GM12878 (cell line): ENCODE data around the gene OTOP3. TPM values are rescaled to one million over a fixed set of nuclear protein-coding genes. Genes with fewer than 3 reads are reported as not detected.

Experiments
- ATAC-seq: fragments of 200-7000 bp; cut with Tn5 transposase; 3 replicates; pipeline ENCODE4 v1.9.1; 2020; ENCODE audit warnings: mild to moderate bottlenecking, moderate library complexity
- BruUV-seq: library from RNA; stranded (reverse); fragments of 400-500 nt; replicated peaks from 2 replicates; lab custom pipeline; 2021; lab: Mats Ljungman, UMichigan
- CTCF ChIA-PET: fragments of 300-600 bp; sonication (Branson Sonifier 250); formaldehyde crosslinking; extraction: SDS; loops from one replicate; lab custom pipeline; 2021; ENCODE audit warnings: inconsistent platforms; lab: Yijun Ruan, JAX
- POLR2A ChIA-PET: fragments of 350-600 bp; formaldehyde crosslinking; extraction: SDS; loops from one replicate; lab custom pipeline; 2021; ENCODE audit warnings: inconsistent platforms; lab: Charles Lee
- RAD21 ChIA-PET: fragments of 300-600 bp; sonication (Branson Sonifier 250); formaldehyde crosslinking; loops from one replicate; lab custom pipeline; 2023; ENCODE audit warnings: antibody characterized with exemption; ENCODE audit not compliant: unreplicated experiment; lab: Charles Lee
- SMC1A ChIA-PET: fragments of 300-600 bp; sonication (Branson Sonifier 250); formaldehyde crosslinking; loops from one replicate; lab custom pipeline; 2023; ENCODE audit not compliant: unreplicated experiment, uncharacterized antibody; lab: Charles Lee
- DNase-seq: peaks from one replicate; pipeline ENCODE4 v3.0.0-alpha.2; 2011; ENCODE audit warnings: low read depth, low spot score
- FAIRE-seq: peaks from 3 replicates; lab custom pipeline; 2011; peaks lifted over from hg19 to GRCh38; lab: Jason Lieb, UNC
- H2AFZ ChIP-seq: 2 replicates; pipeline ENCODE4 v1.6.0; 2011; ENCODE audit warnings: low read depth, low read length, control low read depth; ENCODE audit not compliant: control insufficient read depth
- H3K27ac ChIP-seq: 2 replicates; pipeline ENCODE4 v1.5.1; 2011; ENCODE audit warnings: control low read depth; ENCODE audit not compliant: control insufficient read depth, insufficient read depth
- H3K27me3 ChIP-seq, 2 experiments: replicated peaks in 1 of 2; 2 replicates each; pipeline versions ENCODE4 v1.6.0 to v1.6.1; 2011; ENCODE audit warnings: low read length in 1 of 2; ENCODE audit not compliant: control insufficient read depth in 2 of 2, insufficient read depth in 2 of 2
- H3K36me3 ChIP-seq, 2 experiments: 2 replicates each; pipeline ENCODE4 v1.5.1; 2011; ENCODE audit warnings: low read length in 1 of 2; ENCODE audit not compliant: control insufficient read depth in 2 of 2, insufficient read depth in 2 of 2
- H3K4me1 ChIP-seq: 2 replicates; pipeline ENCODE4 v1.6.1; 2011; ENCODE audit warnings: mild to moderate bottlenecking, low read length, moderate library complexity, mixed read lengths; ENCODE audit not compliant: control insufficient read depth, insufficient read depth
- H3K4me2 ChIP-seq: 2 replicates; pipeline ENCODE4 v1.6.0; 2011; ENCODE audit warnings: control low read depth; ENCODE audit not compliant: control insufficient read depth, insufficient read depth
- H3K4me3 ChIP-seq: fragments of 200-600 bp; sonication (generic); 2 replicates; pipeline ENCODE4 v1.5.1; 2016
- H3K79me2 ChIP-seq: 2 replicates; pipeline ENCODE4 v1.6.0; 2011; ENCODE audit warnings: low read length; ENCODE audit not compliant: control insufficient read depth, insufficient read depth
- H3K9ac ChIP-seq: 2 replicates; pipeline ENCODE4 v1.8.0; 2011; ENCODE audit warnings: low read length, control low read depth, mixed read lengths; ENCODE audit not compliant: control insufficient read depth, insufficient read depth
- H3K9me3 ChIP-seq: replicated peaks from 3 replicates; pipeline ENCODE4 v1.5.1; 2011; ENCODE audit warnings: mild to moderate bottlenecking, low read length; ENCODE audit not compliant: control insufficient read depth, insufficient read depth
- H4K20me1 ChIP-seq: 2 replicates; pipeline ENCODE4 v1.6.0; 2011; ENCODE audit not compliant: control insufficient read depth, insufficient read depth
- CEBPZ ChIP-seq: fragments of 150-350 bp; IDR thresholded peaks from 2 replicates; pipeline ENCODE4 v1.6.1; 2016; ENCODE audit warnings: low read depth, low read length
- CUX1 ChIP-seq: IDR thresholded peaks from 2 replicates; pipeline ENCODE4 v1.6.1; 2012; ENCODE audit warnings: improper control_type of control experiment, low read depth, low read length; ENCODE audit not compliant: insufficient replicate concordance
- DPF2 ChIP-seq: fragments of 450-650 bp; IDR thresholded peaks from 2 replicates; pipeline ENCODE4 v1.6.1; 2017; ENCODE audit warnings: mild to moderate bottlenecking
- HSF1 ChIP-seq: fragments of 150-350 bp; IDR thresholded peaks from 2 replicates; pipeline ENCODE4 v1.6.1; 2014; ENCODE audit warnings: mild to moderate bottlenecking, low read depth, low read length
- IKZF2 ChIP-seq, 2 experiments: fragments of 450-650 bp; IDR thresholded peaks; 2 replicates each; pipeline ENCODE4 v1.6.1; 2017; ENCODE audit warnings: mild to moderate bottlenecking in 2 of 2, moderate library complexity in 2 of 2
- JUNB ChIP-seq: IDR thresholded peaks from 2 replicates; pipeline ENCODE4 v1.6.1; 2016; ENCODE audit warnings: antibody characterized with exemption, mild to moderate bottlenecking
- SPI1 ChIP-seq: IDR thresholded peaks from 2 replicates; pipeline ENCODE4 v1.6.1; 2011; ENCODE audit warnings: low read depth, mild to moderate bottlenecking, low read length, moderate library complexity, borderline replicate concordance; ENCODE audit not compliant: insufficient read depth
- WGBS: methylation state at CpG from one replicate; pipeline ENCODE4 v1.1.6; 2016; ENCODE audit warnings: low lambda C conversion rate; ENCODE audit not compliant: insufficient replicate concordance, insufficient coverage; ENCODE audit errors: missing lambda C conversion rate; 5-methylcytosine and 5-hydroxymethylcytosine counted together
- in situ Hi-C: fragments of 300-500 bp; cut with MboI; formaldehyde crosslinking; loops from 9 replicates; pipeline ENCODE4 v1.14.3; 2018; ENCODE audit warnings: mixed read lengths
- intact Hi-C: fragments of 100-400 bp; cut with micrococcal nuclease; formaldehyde crosslinking; loops from one replicate; pipeline ENCODE4 v1.14.2; 2022; ENCODE audit not compliant: unreplicated experiment
- polyA plus RNA-seq, 11 experiments: library from polyadenylated mRNA; depleted of rRNA in 4 of 11; unstranded in 6 of 11; stranded (reverse) in 5 of 11; fragments of >200 nt; fragmentation: Nextera tagmentation in 4 of 11; fragmentation: Illumina TruSeq in 1 of 11; extraction: Ambion mirVana in 4 of 11; extraction: Trizol in 1 of 11; gene quantifications; 1 replicate in 1 of 11; 2 replicates in 10 of 11; pipeline versions ENCODE4 v1.2.1 to v1.2.3, GENCODE V29; 2011 to 2016; ENCODE audit warnings: inconsistent platforms in 2 of 11, missing spikeins in 2 of 11, low read depth in 1 of 11
- total RNA-seq, 4 experiments: library from RNA; depleted of rRNA in 3 of 4; stranded (reverse); fragments of >200 nt in 3 of 4; fragmentation: Illumina TruSeq in 1 of 4; extraction: Trizol in 1 of 4; gene quantifications; 2 replicates each; pipeline versions ENCODE4 v1.2.1 to v1.2.3, GENCODE V29; 2013 to 2021

The OTOP3 gene
- total and polyA plus RNA-seq, 10 of the 15 experiments (the other 5 are each of a cell fraction or from before 2014, with no cell fraction given), result 0.03 to 0.06 TPM; not detected in 8

- TF ChIP-seq HSF1 (no peak), SPI1 (no peak)
Observed at GRCh38 chr17:74941128-74941725, 5.5 kb downstream of the OTOP3 start (continued).

GRCh38 chr17:74943808-74944522 is 8.3 kb downstream of the OTOP3 start:
- Histone ChIP-seq H4K20me1 (no peaks in the 10 kb centered on the region), H3K27ac (no peak overlapping the region), H3K9ac (no peak overlapping the region), H3K4me3 (no peak overlapping the region), H3K4me1 (peaks cover 6% of the 10 kb centered on the region; the same call in 1 of the 2 replicates), H3K27me3 (no peaks in the 10 kb centered on the region; a peak in 1 of 4 replicates), H3K4me2 (no peak overlapping the region), H3K79me2 (no peaks in the 10 kb centered on the region), H3K9me3 (no peaks in the 10 kb centered on the region), H3K36me3 (no peaks in the 10 kb centered on the region), H2AFZ (no peak overlapping the region)
- no peak for DNase-seq
- in situ Hi-C loops, result no loop called here
- no TSS peak for BruUV-seq
- POLR2A ChIA-PET, result no interaction called here
- no peak for FAIRE-seq
- CTCF ChIA-PET, result interaction anchor here (1.0 to 2.9 kb wide), 4 partner anchors 14 to 81 kb away, joined by 3 to 15 read pairs (median 4); no protein-coding TSS in a partner anchor
- TF ChIP-seq JUNB, result no peak
- no peak for TF ChIP-seq CUX1
- no peak for TF ChIP-seq DPF2
- TF ChIP-seq CEBPZ, result no peak
- TF ChIP-seq IKZF2 (IDR thresholded peaks at IDR 0.05), result no peak
- RAD21 ChIA-PET, result interaction anchor here (1.3 kb wide), 1 partner anchor 18 kb away, joined by 4 read pairs; no protein-coding TSS in a partner anchor
- WGBS, result 84% methylated on average over 13 of the region's 13 CpGs
- SMC1A ChIA-PET, result no interaction called here
- intact Hi-C loops, result no loop called here
- ATAC-seq, result no peak
